Measurements from ENCODE around the gene PBX1.

Gene PBX1

GRCh38 chr1:164846731-164847691 lies 288.0 kb downstream of the PBX1 start:
- Histone ChIP-seq H3K36me3 (ENCODE audit: control insufficient read depth, insufficient read depth, low read length) (peaks cover 4% of the 10 kb centered on the region), H3K4me1 (ENCODE audit: control insufficient read depth, insufficient read depth, low read length) (peaks cover 2% of the 10 kb centered on the region), H3K9me3 (ENCODE audit: control insufficient read depth, insufficient read depth, low read length) (no peaks in the 10 kb centered on the region)

GRCh38 chr1:164853146-164853545 lies 294.2 kb downstream of the PBX1 start:
- H3K4me3 ChIP-seq (ENCODE audit: low read depth, low read length) = no peak overlapping the region
- peaks cover 5% of the 10 kb centered on the region for H3K4me1 ChIP-seq (ENCODE audit: control insufficient read depth, insufficient read depth, low read length)
- H3K9me3 ChIP-seq (ENCODE audit: control insufficient read depth, insufficient read depth, low read length) = no peaks in the 10 kb centered on the region
- no peak overlapping the region for H3K9ac ChIP-seq (ENCODE audit: low read depth, low read length)
- H3K27me3 ChIP-seq (ENCODE audit: control insufficient read depth, insufficient read depth, low read length) = no peaks in the 10 kb centered on the region
- no peaks in the 10 kb centered on the region for H3K36me3 ChIP-seq (ENCODE audit: control insufficient read depth, insufficient read depth, low read length)

More at GRCh38 chr1:164846731-164847691, 288.0 kb downstream of the PBX1 start:
- Histone ChIP-seq H3K4me3 (ENCODE audit: low read depth, low read length) (no peak overlapping the region), H3K27me3 (ENCODE audit: control insufficient read depth, insufficient read depth, low read length) (no peaks in the 10 kb centered on the region), H3K9ac (ENCODE audit: low read depth, low read length) (no peak overlapping the region)

- H3K27me3 ChIP-seq (ENCODE audit: control insufficient read depth, insufficient read depth, low read length) = no peaks in the 10 kb centered on the region
- no peaks in the 10 kb centered on the region for H3K9me3 ChIP-seq (ENCODE audit: control insufficient read depth, insufficient read depth, low read length)
- no peaks in the 10 kb centered on the region for H3K36me3 ChIP-seq (ENCODE audit: control insufficient read depth, insufficient read depth, low read length)
- H3K9ac ChIP-seq (ENCODE audit: low read depth, low read length) = no peak overlapping the region
- no peak overlapping the region for H3K4me3 ChIP-seq (ENCODE audit: low read depth, low read length)
- H3K4me1 ChIP-seq (ENCODE audit: control insufficient read depth, insufficient read depth, low read length) = peaks cover 3% of the 10 kb centered on the region
These were observed 296.8 kb downstream of the PBX1 start for GRCh38 chr1:164855716-164856329.

- peaks cover 3% of the 10 kb centered on the region for H3K4me1 ChIP-seq (ENCODE audit: control insufficient read depth, insufficient read depth, low read length)
- no peak overlapping the region for H3K9ac ChIP-seq (ENCODE audit: low read depth, low read length)
- H3K27me3 ChIP-seq (ENCODE audit: control insufficient read depth, insufficient read depth, low read length) = no peaks in the 10 kb centered on the region
- H3K36me3 ChIP-seq (ENCODE audit: control insufficient read depth, insufficient read depth, low read length) = no peaks in the 10 kb centered on the region
- H3K9me3 ChIP-seq (ENCODE audit: control insufficient read depth, insufficient read depth, low read length) = no peaks in the 10 kb centered on the region
- no peak overlapping the region for H3K4me3 ChIP-seq (ENCODE audit: low read depth, low read length)
These were observed 297.4 kb downstream of the PBX1 start for GRCh38 chr1:164856381-164856780.

- Histone ChIP-seq H3K4me3 (ENCODE audit: low read depth, low read length) (no peak overlapping the region), H3K27me3 (ENCODE audit: control insufficient read depth, insufficient read depth, low read length) (no peaks in the 10 kb centered on the region), H3K9me3 (ENCODE audit: control insufficient read depth, insufficient read depth, low read length) (no peaks in the 10 kb centered on the region), H3K36me3 (ENCODE audit: control insufficient read depth, insufficient read depth, low read length) (no peaks in the 10 kb centered on the region), H3K4me1 (ENCODE audit: control insufficient read depth, insufficient read depth, low read length) (peaks cover 3% of the 10 kb centered on the region), H3K9ac (ENCODE audit: low read depth, low read length) (no peak overlapping the region)
These were observed 298.5 kb downstream of the PBX1 start for GRCh38 chr1:164857439-164857838.

GRCh38 chr1:164858096-164858632 lies 299.2 kb downstream of the PBX1 start:
- Histone ChIP-seq H3K36me3 (ENCODE audit: control insufficient read depth, insufficient read depth, low read length) (no peaks in the 10 kb centered on the region), H3K4me1 (ENCODE audit: control insufficient read depth, insufficient read depth, low read length) (peaks cover 7% of the 10 kb centered on the region), H3K9ac (ENCODE audit: low read depth, low read length) (no peak overlapping the region), H3K27me3 (ENCODE audit: control insufficient read depth, insufficient read depth, low read length) (no peaks in the 10 kb centered on the region), H3K9me3 (ENCODE audit: control insufficient read depth, insufficient read depth, low read length) (no peaks in the 10 kb centered on the region), H3K4me3 (ENCODE audit: low read depth, low read length) (no peak overlapping the region)

GRCh38 chr1:164861632-164862031 lies 302.6 kb downstream of the PBX1 start:
- Histone ChIP-seq H3K27me3 (ENCODE audit: control insufficient read depth, insufficient read depth, low read length) (no peaks in the 10 kb centered on the region), H3K9me3 (ENCODE audit: control insufficient read depth, insufficient read depth, low read length) (no peaks in the 10 kb centered on the region), H3K4me3 (ENCODE audit: low read depth, low read length) (no peak overlapping the region), H3K4me1 (ENCODE audit: control insufficient read depth, insufficient read depth, low read length) (peaks cover 4% of the 10 kb centered on the region), H3K9ac (ENCODE audit: low read depth, low read length) (no peak overlapping the region), H3K36me3 (ENCODE audit: control insufficient read depth, insufficient read depth, low read length) (no peaks in the 10 kb centered on the region)

GRCh38 chr1:164863056-164863455 lies 304.1 kb downstream of the PBX1 start:
- no peaks in the 10 kb centered on the region for H3K36me3 ChIP-seq (ENCODE audit: control insufficient read depth, insufficient read depth, low read length)
- H3K9ac ChIP-seq (ENCODE audit: low read depth, low read length) = no peak overlapping the region
- H3K4me1 ChIP-seq (ENCODE audit: control insufficient read depth, insufficient read depth, low read length) = peaks cover 4% of the 10 kb centered on the region
- no peaks in the 10 kb centered on the region for H3K27me3 ChIP-seq (ENCODE audit: control insufficient read depth, insufficient read depth, low read length)
- H3K4me3 ChIP-seq (ENCODE audit: low read depth, low read length) = no peak overlapping the region
- H3K9me3 ChIP-seq (ENCODE audit: control insufficient read depth, insufficient read depth, low read length) = no peaks in the 10 kb centered on the region

- Histone ChIP-seq H3K27me3 (ENCODE audit: control insufficient read depth, insufficient read depth, low read length) (no peaks in the 10 kb centered on the region), H3K4me3 (ENCODE audit: low read depth, low read length) (no peak overlapping the region), H3K9ac (ENCODE audit: low read depth, low read length) (no peak overlapping the region)
These were observed 305.2 kb downstream of the PBX1 start for GRCh38 chr1:164864161-164864560.

GRCh38 chr1:164865385-164865784 lies 306.4 kb downstream of the PBX1 start:
- H3K36me3 ChIP-seq (ENCODE audit: control insufficient read depth, insufficient read depth, low read length) = no peaks in the 10 kb centered on the region
- H3K9ac ChIP-seq (ENCODE audit: low read depth, low read length) = no peak overlapping the region
- no peaks in the 10 kb centered on the region for H3K27me3 ChIP-seq (ENCODE audit: control insufficient read depth, insufficient read depth, low read length)
- no peak overlapping the region for H3K4me3 ChIP-seq (ENCODE audit: low read depth, low read length)
- H3K4me1 ChIP-seq (ENCODE audit: control insufficient read depth, insufficient read depth, low read length) = peaks cover 4% of the 10 kb centered on the region
- no peaks in the 10 kb centered on the region for H3K9me3 ChIP-seq (ENCODE audit: control insufficient read depth, insufficient read depth, low read length)

More at GRCh38 chr1:164864161-164864560, 305.2 kb downstream of the PBX1 start:
- Histone ChIP-seq H3K36me3 (ENCODE audit: control insufficient read depth, insufficient read depth, low read length) (no peaks in the 10 kb centered on the region), H3K4me1 (ENCODE audit: control insufficient read depth, insufficient read depth, low read length) (peaks cover 4% of the 10 kb centered on the region), H3K9me3 (ENCODE audit: control insufficient read depth, insufficient read depth, low read length) (no peaks in the 10 kb centered on the region)

GRCh38 chr1:164867590-164867989 lies 308.6 kb downstream of the PBX1 start:
- H3K4me3 ChIP-seq (ENCODE audit: low read depth, low read length) = no peak overlapping the region
- H3K9me3 ChIP-seq (ENCODE audit: control insufficient read depth, insufficient read depth, low read length) = no peaks in the 10 kb centered on the region
- peaks cover 4% of the 10 kb centered on the region for H3K4me1 ChIP-seq (ENCODE audit: control insufficient read depth, insufficient read depth, low read length)
- H3K9ac ChIP-seq (ENCODE audit: low read depth, low read length) = no peak overlapping the region
- no peaks in the 10 kb centered on the region for H3K27me3 ChIP-seq (ENCODE audit: control insufficient read depth, insufficient read depth, low read length)
- H3K36me3 ChIP-seq (ENCODE audit: control insufficient read depth, insufficient read depth, low read length) = no peaks in the 10 kb centered on the region

Data from iPS-15b (cell line).